ENCODE data around the gene SPECC1. TPM values are rescaled to one million over a fixed set of nuclear protein-coding genes. Genes with fewer than 3 reads are reported as not detected.

Gene SPECC1
- total RNA-seq, 1 experiment from 2014 or later, result 43.5 TPM

GRCh38 chr17:20315311-20315710 lies 306.2 kb downstream of the SPECC1 start (continued):
- TF ChIP-seq ZBTB33 (IDR thresholded peaks at IDR 0.05; ENCODE audit: extremely low read depth, insufficient replicate concordance, low read length) (no peak), EZH2 (IDR thresholded peaks at IDR 0.05) (no peak)

- BruUV-seq (replicated peaks), result no TSS peak
- CTCF ChIA-PET, result no interaction called here
Observed at GRCh38 chr17:20315821-20316220, 306.7 kb downstream of the SPECC1 start.

More at GRCh38 chr17:20315821-20316220, 306.7 kb downstream of the SPECC1 start:
- TF ChIP-seq, protein P1, sequence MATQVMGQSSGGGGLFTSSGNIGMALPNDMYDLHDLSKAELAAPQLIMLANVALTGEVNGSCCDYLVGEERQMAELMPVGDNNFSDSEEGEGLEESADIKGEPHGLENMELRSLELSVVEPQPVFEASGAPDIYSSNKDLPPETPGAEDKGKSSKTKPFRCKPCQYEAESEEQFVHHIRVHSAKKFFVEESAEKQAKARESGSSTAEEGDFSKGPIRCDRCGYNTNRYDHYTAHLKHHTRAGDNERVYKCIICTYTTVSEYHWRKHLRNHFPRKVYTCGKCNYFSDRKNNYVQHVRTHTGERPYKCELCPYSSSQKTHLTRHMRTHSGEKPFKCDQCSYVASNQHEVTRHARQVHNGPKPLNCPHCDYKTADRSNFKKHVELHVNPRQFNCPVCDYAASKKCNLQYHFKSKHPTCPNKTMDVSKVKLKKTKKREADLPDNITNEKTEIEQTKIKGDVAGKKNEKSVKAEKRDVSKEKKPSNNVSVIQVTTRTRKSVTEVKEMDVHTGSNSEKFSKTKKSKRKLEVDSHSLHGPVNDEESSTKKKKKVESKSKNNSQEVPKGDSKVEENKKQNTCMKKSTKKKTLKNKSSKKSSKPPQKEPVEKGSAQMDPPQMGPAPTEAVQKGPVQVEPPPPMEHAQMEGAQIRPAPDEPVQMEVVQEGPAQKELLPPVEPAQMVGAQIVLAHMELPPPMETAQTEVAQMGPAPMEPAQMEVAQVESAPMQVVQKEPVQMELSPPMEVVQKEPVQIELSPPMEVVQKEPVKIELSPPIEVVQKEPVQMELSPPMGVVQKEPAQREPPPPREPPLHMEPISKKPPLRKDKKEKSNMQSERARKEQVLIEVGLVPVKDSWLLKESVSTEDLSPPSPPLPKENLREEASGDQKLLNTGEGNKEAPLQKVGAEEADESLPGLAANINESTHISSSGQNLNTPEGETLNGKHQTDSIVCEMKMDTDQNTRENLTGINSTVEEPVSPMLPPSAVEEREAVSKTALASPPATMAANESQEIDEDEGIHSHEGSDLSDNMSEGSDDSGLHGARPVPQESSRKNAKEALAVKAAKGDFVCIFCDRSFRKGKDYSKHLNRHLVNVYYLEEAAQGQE (IDR thresholded peaks at IDR 0.05; ENCODE audit: low read depth), result no peak
- TF ChIP-seq ZNF274 (IDR thresholded peaks at IDR 0.05; ENCODE audit: low read depth, low read length) (no peak), RAD21 (IDR thresholded peaks at IDR 0.05; ENCODE audit: low read depth) (no peak), CEBPB (IDR thresholded peaks at IDR 0.05; ENCODE audit: low read depth) (no peak), ZBTB33 (IDR thresholded peaks at IDR 0.05; ENCODE audit: extremely low read depth, insufficient replicate concordance, low read length) (no peak), YY1 (IDR thresholded peaks at IDR 0.05; ENCODE audit: extremely low read depth, insufficient replicate concordance, low read depth, low read length) (no peak), EZH2phosphoT487 (IDR thresholded peaks at IDR 0.05; ENCODE audit: borderline replicate concordance) (no peak), SP1 (IDR thresholded peaks at IDR 0.05; ENCODE audit: low read depth) (no peak), POLR2A (IDR thresholded peaks at IDR 0.05; ENCODE audit: borderline replicate concordance, extremely low read depth, insufficient read depth, insufficient read length) (no peak), EZH2 (IDR thresholded peaks at IDR 0.05) (no peak), FOSL1 (IDR thresholded peaks at IDR 0.05; ENCODE audit: low read depth) (no peak), JUND (IDR thresholded peaks at IDR 0.05) (no peak), MAX (IDR thresholded peaks at IDR 0.05) (no peak), ELF1 (IDR thresholded peaks at IDR 0.05; ENCODE audit: borderline replicate concordance, low read depth) (no peak), SIN3A (IDR thresholded peaks at IDR 0.05; ENCODE audit: low read depth) (no peak)
- TF ChIP-seq, protein P2, sequence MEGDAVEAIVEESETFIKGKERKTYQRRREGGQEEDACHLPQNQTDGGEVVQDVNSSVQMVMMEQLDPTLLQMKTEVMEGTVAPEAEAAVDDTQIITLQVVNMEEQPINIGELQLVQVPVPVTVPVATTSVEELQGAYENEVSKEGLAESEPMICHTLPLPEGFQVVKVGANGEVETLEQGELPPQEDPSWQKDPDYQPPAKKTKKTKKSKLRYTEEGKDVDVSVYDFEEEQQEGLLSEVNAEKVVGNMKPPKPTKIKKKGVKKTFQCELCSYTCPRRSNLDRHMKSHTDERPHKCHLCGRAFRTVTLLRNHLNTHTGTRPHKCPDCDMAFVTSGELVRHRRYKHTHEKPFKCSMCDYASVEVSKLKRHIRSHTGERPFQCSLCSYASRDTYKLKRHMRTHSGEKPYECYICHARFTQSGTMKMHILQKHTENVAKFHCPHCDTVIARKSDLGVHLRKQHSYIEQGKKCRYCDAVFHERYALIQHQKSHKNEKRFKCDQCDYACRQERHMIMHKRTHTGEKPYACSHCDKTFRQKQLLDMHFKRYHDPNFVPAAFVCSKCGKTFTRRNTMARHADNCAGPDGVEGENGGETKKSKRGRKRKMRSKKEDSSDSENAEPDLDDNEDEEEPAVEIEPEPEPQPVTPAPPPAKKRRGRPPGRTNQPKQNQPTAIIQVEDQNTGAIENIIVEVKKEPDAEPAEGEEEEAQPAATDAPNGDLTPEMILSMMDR (IDR thresholded peaks at IDR 0.05 in 2 of 3, conservative IDR thresholded peaks at IDR 0.05 in 1 of 3; ENCODE audit: borderline replicate concordance in 1 of 3, insufficient read depth in 1 of 3, low read depth in 2 of 3, low read length in 2 of 3), result no peak
- no peaks in the 10 kb centered on the region for H3K79me2 ChIP-seq (ENCODE audit: insufficient read depth, low read length)
- no peak overlapping the region for H3K9ac ChIP-seq (ENCODE audit: low read length)
- no peaks in the 10 kb centered on the region for H3K27me3 ChIP-seq (ENCODE audit: insufficient read depth, low read length)
- no peaks in the 10 kb centered on the region for H3K36me3 ChIP-seq (ENCODE audit: control insufficient read depth in 1 of 2, insufficient read depth in 2 of 2, low read length in 2 of 2)
- H3K9me3 ChIP-seq (ENCODE audit: control insufficient read depth in 1 of 2, insufficient read depth in 1 of 2, low read depth in 1 of 2, low read length in 2 of 2), result no peaks in the 10 kb centered on the region
- DNase-seq (ENCODE audit: low read depth, low spot score) (no peak), ATAC-seq (no peak)
- H3K4me3 ChIP-seq (replicated peaks in 1 of 2; ENCODE audit: low read depth in 1 of 2, low read length in 2 of 2), result no peak overlapping the region
- intact Hi-C loops (cut with micrococcal nuclease), result no loop called here
- H3K9me2 ChIP-seq (ENCODE audit: insufficient read depth), result no peaks in the 10 kb centered on the region
- no peaks in the 10 kb centered on the region for H3K4me1 ChIP-seq (ENCODE audit: control insufficient read depth in 1 of 2, insufficient read depth in 2 of 2, low read length in 2 of 2)
- H3K27ac ChIP-seq (ENCODE audit: low read depth, low read length), result no peak overlapping the region
- ChIA-PET POLR2A (no interaction called here), RAD21 (ENCODE audit: low non-redundant PET in 1 of 2, low total read pairs in 2 of 2, uncharacterized antibody in 2 of 2, unreplicated experiment in 2 of 2) (no interaction called here)
- no peaks in the 10 kb centered on the region for H4K20me1 ChIP-seq (ENCODE audit: insufficient read depth)
- H3K4me2 ChIP-seq (ENCODE audit: low read length), result no peak overlapping the region
- H2AFZ ChIP-seq (ENCODE audit: low read depth, low read length, poor library complexity, severe bottlenecking), result no peak overlapping the region

All from HCT116 (cell line).